Adrenal gland (tissue), 12 donors: ENCODE data around the gene AHI1. TPM values are rescaled to one million over a fixed set of nuclear protein-coding genes. Genes with fewer than 3 reads are reported as not detected.

Experiments used
- DNase-seq, 7 donors: peaks; one replicate each; pipeline ENCODE4 v3.0.0-alpha.2; 2019 to 2020
- H3K27ac ChIP-seq, 5 donors: fragments of 200-600 bp; sonication (generic) in 4 of 5; 1 replicate in 3 of 5; 2 replicates in 2 of 5; pipeline versions ENCODE4 v1.5.1 to v1.8.0; 2016 to 2020; ENCODE audit warnings: mild to moderate bottlenecking in 1 of 5
- H3K27me3 ChIP-seq: fragments of 200-600 bp; 2 replicates; pipeline ENCODE4 v1.8.0; 2021
- H3K36me3 ChIP-seq, 2 donors: fragments of 200-600 bp; replicated peaks in 1 of 2; 1 replicate in 1 of 2; 2 replicates in 1 of 2; pipeline versions ENCODE4 v1.5.1 to v1.8.0; 2018 to 2022
- H3K4me1 ChIP-seq, 2 donors: fragments of 200-600 bp; replicated peaks in 1 of 2; 1 replicate in 1 of 2; 2 replicates in 1 of 2; pipeline versions ENCODE4 v1.5.1 to v1.8.0; 2018 to 2021
- H3K4me3 ChIP-seq, 4 donors: fragments of 200-600 bp; sonication (generic) in 3 of 4; one replicate each; pipeline ENCODE4 v1.5.1; 2016 to 2018
- H3K9me3 ChIP-seq, 3 donors: fragments of 200-600 bp; sonication (generic) in 1 of 3; replicated peaks in 1 of 3; 1 replicate in 2 of 3; 2 replicates in 1 of 3; pipeline versions ENCODE4 v1.5.1 to v1.8.0; 2016 to 2021
- CTCF ChIP-seq, 6 experiments: fragments of 450-650 bp in 4 of 6; fragments of 200-600 bp in 2 of 6; sonication (generic) in 1 of 6; IDR thresholded peaks; 1 replicate in 5 of 6; 2 replicates in 1 of 6; pipeline versions ENCODE4 v1.5.1 to v1.8.0; 2016 to 2021; ENCODE audit warnings: antibody characterized with exemption in 6 of 6, mild to moderate bottlenecking in 2 of 6, moderate library complexity in 1 of 6
- POLR2A ChIP-seq, 2 donors: fragments of 450-650 bp; IDR thresholded peaks; one replicate each; pipeline ENCODE4 v1.6.1; 2017; ENCODE audit warnings: antibody characterized with exemption in 2 of 2, mild to moderate bottlenecking in 2 of 2, moderate library complexity in 1 of 2
- WGBS, 4 donors: extraction: QIAGEN DNeasy Blood & Tissue Kit in 2 of 4; methylation state at CpG; one replicate each; pipeline versions ENCODE4 v1.1.5 to v1.1.7; 2013 to 2017; 5-methylcytosine and 5-hydroxymethylcytosine counted together
- intact Hi-C, 2 donors: fragments of 100-400 bp; cut with DNase I; formaldehyde crosslinking; loops; one replicate each; pipeline versions ENCODE4 v1.14.1 to v1.15.0; 2022 to 2023
- polyA plus RNA-seq, 3 donors: library from polyadenylated mRNA; stranded (reverse); fragments of 200-250 nt in 2 of 3; fragments of 350-450 nt in 1 of 3; fragmentation: Illumina TruSeq in 1 of 3; extraction: RNeasy Lipid Tissue Mini Kit (QIAGEN cat#74804) in 1 of 3; gene quantifications; one replicate each; pipeline ENCODE4 v1.2.3, GENCODE V29; 2013 to 2014
- total RNA-seq, 9 donors: library from RNA; depleted of rRNA in 4 of 9; stranded (reverse); fragments of >200 nt in 4 of 9; fragments of 120-200 nt in 1 of 9; fragmentation: NEBNext Ultra II Directional in 1 of 9; extraction: Animal tissue kit (Norgen Biotek cat#: 25700) in 1 of 9; gene quantifications; one replicate each; pipeline versions ENCODE4 v1.1.0 to v1.2.4, GENCODE V29; 2013 to 2023
- donor health status: healthy with polysubstance abuse.
- donor health status: Bipolar disorder and iron deficiency.
- donor health status: DM: yes; HTN: yes; CAD: no.
- donor health status: DM: no; HTN: no; CAD: no.
- donor health status: DM: no; HTN: no; CAD: no.
- donor health status: DM: yes; HTN: yes; CAD: no.

AHI1 gene
- total and polyA plus RNA-seq, 12 donors: 9.2 to 68.7 (median 35.4) TPM

GRCh38 chr6:135243871-135244796 is 253.4 kb downstream of the AHI1 start:
- Histone ChIP-seq H3K4me3 (no peak overlapping the region), H3K27me3 (no peaks in the 10 kb centered on the region), H3K27ac (no peak overlapping the region), H3K4me1 (no peaks in the 10 kb centered on the region), H3K9me3 (no peaks in the 10 kb centered on the region), H3K36me3 (no peaks in the 10 kb centered on the region)
- WGBS, 4 donors: 88 to 91% (median 90%) methylated on average over 7 of the region's 7 CpGs
- no peak for TF ChIP-seq POLR2A (IDR thresholded peaks at IDR 0.05)
- TF ChIP-seq CTCF (IDR thresholded peaks at IDR 0.05): no peak
- DNase-seq: no peak
- intact Hi-C loops: no loop called here

GRCh38 chr6:135240711-135241110 is 256.8 kb downstream of the AHI1 start:
- intact Hi-C loops: no loop called here
- WGBS, 4 donors: 82 to 89% (median 88%) methylated on average over 5 of the region's 5 CpGs
- H3K27me3 ChIP-seq: no peaks in the 10 kb centered on the region
- no peak for DNase-seq
- H3K4me1 ChIP-seq: no peaks in the 10 kb centered on the region
- no peaks in the 10 kb centered on the region for H3K36me3 ChIP-seq
- H3K27ac ChIP-seq: no peak overlapping the region
- H3K9me3 ChIP-seq: no peaks in the 10 kb centered on the region
- H3K4me3 ChIP-seq: no peak overlapping the region
- TF ChIP-seq CTCF (IDR thresholded peaks at IDR 0.05) (no peak), POLR2A (IDR thresholded peaks at IDR 0.05) (no peak)

GRCh38 chr6:135236732-135237131 is 260.8 kb downstream of the AHI1 start:
- 71 to 78% (median 74%) methylated on average over 6 of the region's 6 CpGs for whole genome bisulfite sequencing, 4 donors

GRCh38 chr6:135236319-135236718 is 261.2 kb downstream of the AHI1 start:
- Histone ChIP-seq H3K4me1 (no peaks in the 10 kb centered on the region), H3K4me3 (no peak overlapping the region), H3K9me3 (no peaks in the 10 kb centered on the region), H3K36me3 (no peaks in the 10 kb centered on the region), H3K27me3 (no peaks in the 10 kb centered on the region), H3K27ac (no peak overlapping the region)
- intact Hi-C loops: no loop called here
- no peak for DNase-seq
- TF ChIP-seq CTCF (IDR thresholded peaks at IDR 0.05): no peak
- TF ChIP-seq POLR2A (IDR thresholded peaks at IDR 0.05): no peak
- 92 to 100% (median 93%) methylated on average over 1 of the region's 1 CpG for WGBS, 4 donors

More at GRCh38 chr6:135236732-135237131, 260.8 kb downstream of the AHI1 start:
- TF ChIP-seq CTCF (IDR thresholded peaks at IDR 0.05) (no peak), POLR2A (IDR thresholded peaks at IDR 0.05) (no peak)
- Histone ChIP-seq H3K4me1 (no peaks in the 10 kb centered on the region), H3K27me3 (no peaks in the 10 kb centered on the region), H3K36me3 (no peaks in the 10 kb centered on the region), H3K27ac (no peak overlapping the region), H3K4me3 (no peak overlapping the region), H3K9me3 (no peaks in the 10 kb centered on the region)
- DNase-seq: no peak
- intact Hi-C loops: no loop called here
